MM.1S (cell line): ENCODE data around the gene YPEL4.

Experiments used
- DNase-seq: peaks from one replicate; pipeline ENCODE4 v3.0.0-alpha.2; 2015
- H2AFZ ChIP-seq: fragments of 300-600 bp; sonication (generic); 2 replicates; pipeline ENCODE4 v1.6.0; 2016; ENCODE audit warnings: antibody characterized with exemption, low read length
- H3F3A ChIP-seq: fragments of 300-600 bp; sonication (generic); 2 replicates; pipeline ENCODE4 v1.6.1; 2016; ENCODE audit warnings: mild to moderate bottlenecking, antibody characterized with exemption, low read length, moderate library complexity, mixed read lengths; ENCODE audit not compliant: insufficient read depth
- H3K27ac ChIP-seq: fragments of 300-600 bp; sonication (generic); 2 replicates; pipeline ENCODE4 v1.5.1; 2016; ENCODE audit warnings: mild to moderate bottlenecking, low read length
- H3K27me3 ChIP-seq: fragments of 300-600 bp; sonication (generic); replicated peaks from 2 replicates; pipeline ENCODE4 v1.6.0; 2016; ENCODE audit warnings: low read length; ENCODE audit not compliant: insufficient read depth
- H3K36me3 ChIP-seq: fragments of 300-600 bp; sonication (generic); replicated peaks from 2 replicates; pipeline ENCODE4 v1.6.1; 2016; ENCODE audit warnings: mild to moderate bottlenecking, low read length, mixed read lengths; ENCODE audit not compliant: insufficient read depth
- H3K4me1 ChIP-seq: fragments of 300-600 bp; sonication (generic); 2 replicates; pipeline ENCODE4 v1.6.1; 2016; ENCODE audit warnings: low read length, mixed read lengths
- H3K4me2 ChIP-seq: fragments of 300-600 bp; sonication (generic); 2 replicates; pipeline ENCODE4 v1.6.0; 2016; ENCODE audit warnings: low read depth, low read length
- H3K4me3 ChIP-seq: fragments of 300-600 bp; sonication (generic); 2 replicates; pipeline ENCODE4 v1.5.1; 2016; ENCODE audit warnings: low read length, mixed read lengths
- H3K79me2 ChIP-seq: fragments of 300-600 bp; sonication (generic); 2 replicates; pipeline ENCODE4 v1.6.1; 2016; ENCODE audit warnings: mixed run types, low read length, mixed read lengths
- H3K9ac ChIP-seq: fragments of 300-600 bp; sonication (generic); 2 replicates; pipeline ENCODE4 v1.6.1; 2016; ENCODE audit warnings: low read length, mixed read lengths
- H3K9me2 ChIP-seq: fragments of 300-600 bp; sonication (generic); replicated peaks from 2 replicates; pipeline ENCODE4 v1.6.1; 2016; ENCODE audit warnings: mild to moderate bottlenecking, low read length, mixed read lengths; ENCODE audit not compliant: insufficient read depth
- H3K9me3 ChIP-seq: fragments of 300-600 bp; sonication (generic); replicated peaks from 2 replicates; pipeline ENCODE4 v1.6.1; 2016; ENCODE audit warnings: mild to moderate bottlenecking, low read length, mixed read lengths; ENCODE audit not compliant: insufficient read depth
- H4K20me1 ChIP-seq: fragments of 300-600 bp; sonication (generic); 2 replicates; pipeline ENCODE4 v1.6.1; 2016; ENCODE audit warnings: mild to moderate bottlenecking, low read length, moderate library complexity, mixed read lengths; ENCODE audit not compliant: insufficient read depth
- EZH2 ChIP-seq: fragments of 300-600 bp; sonication (generic); optimal IDR thresholded peaks from 2 replicates; pipeline ENCODE3; 2017; ENCODE audit warnings: low read depth, mild to moderate bottlenecking, antibody characterized with exemption, low read length, mixed read lengths
- EZH2phosphoT487 ChIP-seq: fragments of 300-600 bp; sonication (generic); IDR thresholded peaks from 2 replicates; pipeline ENCODE4 v1.6.1; 2018; ENCODE audit warnings: antibody characterized with exemption, low read length
- TF ChIP-seq, protein P1 (sequence below): fragments of 300-600 bp; sonication (generic); IDR thresholded peaks from 2 replicates; pipeline ENCODE4 v1.5.1; 2016; ENCODE audit warnings: antibody characterized with exemption, low read length, mixed read lengths

The YPEL4 gene

DNA sequence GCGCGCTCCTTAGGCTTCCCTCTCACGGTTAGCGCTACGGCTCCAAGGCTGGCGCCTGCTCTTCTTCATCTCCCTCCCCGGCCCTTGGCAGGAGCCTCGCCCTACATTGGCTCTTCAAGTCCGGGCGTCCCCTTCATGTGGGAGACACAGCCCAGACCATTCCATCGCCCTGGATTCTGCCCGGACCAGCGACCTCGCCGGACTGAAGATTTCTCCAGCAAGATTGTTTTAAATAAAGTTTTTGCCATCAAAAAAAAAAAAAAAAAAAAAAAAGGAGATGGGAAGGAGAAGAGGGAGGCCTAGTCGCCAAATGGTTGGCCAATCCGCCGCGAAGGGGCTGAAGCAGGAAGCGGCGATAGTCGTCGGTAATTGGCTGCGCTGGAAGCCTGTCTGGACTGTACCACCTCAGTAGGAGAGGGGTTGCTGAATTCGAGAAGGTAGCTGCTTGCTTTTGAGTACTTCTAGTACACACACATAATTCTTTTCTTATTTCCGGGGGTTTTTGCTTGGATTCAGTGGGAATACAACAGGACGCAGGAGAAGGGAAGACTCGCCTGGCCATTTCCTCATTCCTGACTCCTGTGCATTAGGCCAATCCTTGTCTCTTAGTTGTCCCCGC is 17.5 kb upstream of the YPEL4 start:
- H3K4me2 ChIP-seq: peak overlapping the region; percentile 99
- no peaks in the 10 kb centered on the region for H3K9me3 ChIP-seq
- no peaks in the 10 kb centered on the region for H3K9me2 ChIP-seq
- peaks cover 40% of the 10 kb centered on the region for H3K79me2 ChIP-seq
- H3K36me3 ChIP-seq: 0 out of 2 replicates have a peak, but pooled peaks cover 4% of the 10 kb centered on the region
- peak; percentile 98 for DNase-seq
- peak overlapping the region; percentile 90 for H3K4me3 ChIP-seq
- 0 out of 2 replicates have a peak, but pooled peaks cover 4% of the 10 kb centered on the region for H4K20me1 ChIP-seq
- H3K9ac ChIP-seq: peak overlapping the region; percentile 98
- H3K27me3 ChIP-seq: no peaks in the 10 kb centered on the region
- TF ChIP-seq EZH2phosphoT487: no peak
- TF ChIP-seq EZH2: no peak
- peaks cover 20% of the 10 kb centered on the region for H3F3A ChIP-seq
- peak overlapping the region; percentile 85 for H3K27ac ChIP-seq
- peaks cover 12% of the 10 kb centered on the region for H3K4me1 ChIP-seq
- peak overlapping the region; percentile 92 for H2AFZ ChIP-seq

DNA sequence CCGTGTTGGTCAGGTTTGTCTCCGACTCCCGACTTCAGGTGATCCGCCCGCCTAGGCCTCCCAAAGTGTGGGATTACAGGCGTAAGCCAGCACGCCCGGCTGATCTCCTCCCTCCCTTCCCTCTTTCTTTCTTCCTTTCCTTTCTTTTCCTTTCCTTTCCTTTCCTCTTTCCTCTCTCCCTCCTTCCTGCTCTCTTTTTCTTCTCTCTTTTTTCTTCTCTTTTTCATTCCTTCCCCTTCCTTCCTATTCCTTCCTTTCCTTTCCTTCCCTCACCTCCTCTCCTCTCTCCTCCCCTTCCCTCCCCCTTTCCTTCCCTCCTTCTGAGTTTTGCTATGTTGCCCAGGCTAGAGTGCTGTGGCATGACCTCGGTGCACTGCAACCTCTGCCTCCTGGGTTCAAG is 14.3 kb upstream of the YPEL4 start:
- no peak for DNase-seq
- Histone ChIP-seq H3F3A (peaks cover 17% of the 10 kb centered on the region), H3K9ac (no peak overlapping the region), H3K4me2 (no peak overlapping the region), H3K27ac (no peak overlapping the region), H3K9me3 (no peaks in the 10 kb centered on the region), H3K4me3 (no peak overlapping the region), H3K27me3 (no peaks in the 10 kb centered on the region), H3K36me3 (no peaks in the 10 kb centered on the region), H3K4me1 (peaks cover 6% of the 10 kb centered on the region), H2AFZ (no peak overlapping the region), H3K79me2 (peaks cover 30% of the 10 kb centered on the region), H4K20me1 (no peaks in the 10 kb centered on the region), H3K9me2 (no peaks in the 10 kb centered on the region)
- TF ChIP-seq EZH2phosphoT487 (no peak), EZH2 (no peak)

DNA sequence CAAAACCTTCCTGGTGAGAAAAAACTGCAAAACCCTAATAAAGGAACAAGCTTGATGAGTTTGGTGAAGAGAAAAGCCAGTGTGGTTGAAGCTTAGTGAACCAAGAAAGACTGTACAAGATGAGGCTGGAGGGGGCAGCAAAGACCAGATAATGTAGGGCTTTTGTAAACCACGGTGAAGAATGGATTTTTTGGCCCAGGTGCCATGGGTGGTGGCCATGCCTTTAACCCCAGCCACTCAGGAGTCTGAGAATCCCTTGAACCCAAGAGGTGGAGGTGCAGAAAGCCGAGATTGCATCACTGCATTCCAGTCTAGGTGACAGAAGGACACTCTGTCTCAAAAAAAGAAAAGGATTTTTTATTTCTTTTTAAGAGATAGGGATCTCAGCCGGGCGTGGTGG is 13.2 kb upstream of the YPEL4 start:
- H3K9me3 ChIP-seq: no peaks in the 10 kb centered on the region
- no peak overlapping the region for H3K27ac ChIP-seq
- TF ChIP-seq EZH2 (no peak), EZH2phosphoT487 (no peak)
- TF ChIP-seq, protein P1, sequence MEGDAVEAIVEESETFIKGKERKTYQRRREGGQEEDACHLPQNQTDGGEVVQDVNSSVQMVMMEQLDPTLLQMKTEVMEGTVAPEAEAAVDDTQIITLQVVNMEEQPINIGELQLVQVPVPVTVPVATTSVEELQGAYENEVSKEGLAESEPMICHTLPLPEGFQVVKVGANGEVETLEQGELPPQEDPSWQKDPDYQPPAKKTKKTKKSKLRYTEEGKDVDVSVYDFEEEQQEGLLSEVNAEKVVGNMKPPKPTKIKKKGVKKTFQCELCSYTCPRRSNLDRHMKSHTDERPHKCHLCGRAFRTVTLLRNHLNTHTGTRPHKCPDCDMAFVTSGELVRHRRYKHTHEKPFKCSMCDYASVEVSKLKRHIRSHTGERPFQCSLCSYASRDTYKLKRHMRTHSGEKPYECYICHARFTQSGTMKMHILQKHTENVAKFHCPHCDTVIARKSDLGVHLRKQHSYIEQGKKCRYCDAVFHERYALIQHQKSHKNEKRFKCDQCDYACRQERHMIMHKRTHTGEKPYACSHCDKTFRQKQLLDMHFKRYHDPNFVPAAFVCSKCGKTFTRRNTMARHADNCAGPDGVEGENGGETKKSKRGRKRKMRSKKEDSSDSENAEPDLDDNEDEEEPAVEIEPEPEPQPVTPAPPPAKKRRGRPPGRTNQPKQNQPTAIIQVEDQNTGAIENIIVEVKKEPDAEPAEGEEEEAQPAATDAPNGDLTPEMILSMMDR: no peak; the same call in 1 of the 2 replicates
- H3K4me3 ChIP-seq: no peak overlapping the region
- no peaks in the 10 kb centered on the region for H3K36me3 ChIP-seq
- no peak overlapping the region for H3K4me2 ChIP-seq
- H3K27me3 ChIP-seq: no peaks in the 10 kb centered on the region
- peaks cover 6% of the 10 kb centered on the region for H3F3A ChIP-seq
- H3K4me1 ChIP-seq: peaks cover 6% of the 10 kb centered on the region
- H2AFZ ChIP-seq: no peak overlapping the region
- no peaks in the 10 kb centered on the region for H3K9me2 ChIP-seq
- no peaks in the 10 kb centered on the region for H4K20me1 ChIP-seq
- H3K9ac ChIP-seq: no peak overlapping the region
- DNase-seq: no peak
- H3K79me2 ChIP-seq: peaks cover 34% of the 10 kb centered on the region

DNA sequence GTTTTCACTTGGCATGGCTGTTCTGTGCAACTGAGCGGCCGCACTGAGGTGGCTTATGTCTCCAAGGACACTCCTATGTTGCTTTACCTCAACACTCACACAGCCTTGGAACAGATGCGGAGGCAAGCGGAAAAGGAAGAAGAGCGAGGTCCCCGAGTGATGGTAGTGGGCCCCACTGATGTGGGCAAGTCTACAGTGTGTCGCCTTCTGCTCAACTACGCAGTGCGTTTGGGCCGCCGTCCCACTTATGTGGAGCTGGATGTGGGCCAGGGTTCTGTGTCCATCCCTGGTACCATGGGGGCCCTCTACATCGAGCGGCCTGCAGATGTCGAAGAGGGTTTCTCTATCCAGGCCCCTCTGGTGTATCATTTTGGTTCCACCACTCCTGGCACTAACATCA is 10.0 kb upstream of the YPEL4 start:
- no peaks in the 10 kb centered on the region for H3K9me2 ChIP-seq
- H3F3A ChIP-seq: no peaks in the 10 kb centered on the region
- no peak overlapping the region for H3K4me2 ChIP-seq
- H3K9ac ChIP-seq: no peak overlapping the region
- H2AFZ ChIP-seq: no peak overlapping the region
- H3K9me3 ChIP-seq: no peaks in the 10 kb centered on the region
- H3K36me3 ChIP-seq: no peaks in the 10 kb centered on the region
- H3K4me3 ChIP-seq: no peak overlapping the region
- H4K20me1 ChIP-seq: no peaks in the 10 kb centered on the region
- no peaks in the 10 kb centered on the region for H3K27me3 ChIP-seq
- peaks cover 7% of the 10 kb centered on the region for H3K4me1 ChIP-seq
- peaks cover 37% of the 10 kb centered on the region for H3K79me2 ChIP-seq
- no peak overlapping the region for H3K27ac ChIP-seq
- TF ChIP-seq EZH2phosphoT487: no peak
- TF ChIP-seq, protein P1: no peak
- TF ChIP-seq EZH2: no peak
- DNase-seq: no peak
